ENCODE data around the gene ITPKC.

GRCh38 chr19:40726279-40726678 is 9.4 kb downstream of the ITPKC start:
- no peak for TF ChIP-seq CTCF (IDR thresholded peaks at IDR 0.05)
- TF ChIP-seq EP300 (IDR thresholded peaks at IDR 0.05; ENCODE audit: low read depth) = no peak
